AG04450 (cell line): Measurements from ENCODE around the gene CACNA1C. TPM values are rescaled to one million over a fixed set of nuclear protein-coding genes. Genes with fewer than 3 reads are reported as not detected.

Experiments
- CTCF ChIA-PET: fragments of 300-600, 350-600 bp; formaldehyde crosslinking; extraction: SDS; loops from one replicate; lab custom pipeline; 2022; ENCODE audit warnings: antibody characterized with exemption, inconsistent platforms; lab: Charles Lee
- POLR2A ChIA-PET: fragments of 350-600 bp; formaldehyde crosslinking; extraction: SDS; loops from one replicate; lab custom pipeline; 2021; ENCODE audit warnings: antibody characterized with exemption, inconsistent platforms; lab: Yijun Ruan, JAX
- DNase-seq: peaks from one replicate; pipeline ENCODE4 v3.0.0-alpha.2; 2011; ENCODE audit warnings: low read depth, low spot score
- H3K27ac ChIP-seq: one replicate; pipeline ENCODE4 v1.5.1; 2012; ENCODE audit warnings: low read depth, low read length, control low read depth
- H3K27me3 ChIP-seq: one replicate; pipeline ENCODE4 v1.6.0; 2012; ENCODE audit warnings: low read length; ENCODE audit not compliant: control insufficient read depth, insufficient read depth
- H3K4me3 ChIP-seq: 2 replicates; pipeline ENCODE4 v1.5.1; 2011; ENCODE audit warnings: mild to moderate bottlenecking, low read depth, low read length, control low read depth
- H3K9me3 ChIP-seq: 2 replicates; pipeline ENCODE4 v1.5.1; 2012; ENCODE audit warnings: low read length; ENCODE audit not compliant: control insufficient read depth, insufficient read depth
- CTCF ChIP-seq: IDR thresholded peaks from 2 replicates; pipeline ENCODE4 v1.5.1; 2011; ENCODE audit warnings: low read depth, low read length, control low read depth, inconsistent platforms
- polyA plus RNA-seq: library from polyadenylated mRNA; depleted of rRNA; stranded (reverse); fragments of >200 nt; gene quantifications from 2 replicates; pipeline ENCODE4 v1.2.3, GENCODE V29; 2011

The CACNA1C gene
- polyA plus RNA-seq, 1 experiment: 5.9 TPM

GRCh38 chr12:2261708-2262107 lies 208.9 kb downstream of the CACNA1C start:
- H3K27me3 ChIP-seq: no peaks in the 10 kb centered on the region
- H3K9me3 ChIP-seq: peaks cover 3% of the 10 kb centered on the region
- H3K27ac ChIP-seq: no peak overlapping the region
- no peak for DNase-seq
- no peak for TF ChIP-seq CTCF
- H3K4me3 ChIP-seq: no peak overlapping the region
- POLR2A ChIA-PET: no interaction called here
- CTCF ChIA-PET: no interaction called here

- no peak for DNase-seq
- Histone ChIP-seq H3K27ac (no peak overlapping the region), H3K4me3 (no peak overlapping the region), H3K27me3 (no peaks in the 10 kb centered on the region), H3K9me3 (peaks cover under 1% of the 10 kb centered on the region)
- ChIA-PET POLR2A (no interaction called here), CTCF (interaction anchor here (1.2 kb wide), 1 partner anchor 22 kb away, joined by 4 read pairs; no protein-coding TSS in a partner anchor)
- TF ChIP-seq CTCF: no peak
Measured at GRCh38 chr12:2262449-2262848, 209.7 kb downstream of the CACNA1C start.

- no peak for TF ChIP-seq CTCF
- ChIA-PET CTCF (interaction anchor here (1.1 kb wide), 1 partner anchor 20 kb away, joined by 9 read pairs; no protein-coding TSS in a partner anchor), POLR2A (interaction anchor here (1.4 to 2.3 kb wide), 3 partner anchors 10 to 20 kb away, joined by 4 to 20 read pairs (median 7); no protein-coding TSS in a partner anchor)
- Histone ChIP-seq H3K9me3 (no peaks in the 10 kb centered on the region), H3K27me3 (no peaks in the 10 kb centered on the region), H3K27ac (peak overlapping the region; percentile 92), H3K4me3 (no peak overlapping the region)
- DNase-seq: no peak
Measured at GRCh38 chr12:2263901-2264300, 211.1 kb downstream of the CACNA1C start.

- POLR2A ChIA-PET: interaction anchor here (0.9 to 2.3 kb wide), 7 partner anchors 9 to 74 kb away, joined by 3 to 20 read pairs (median 5); no protein-coding TSS in a partner anchor
- TF ChIP-seq CTCF: no peak
Measured at GRCh38 chr12:2264651-2265232, 212.0 kb downstream of the CACNA1C start.

More at GRCh38 chr12:2264651-2265232, 212.0 kb downstream of the CACNA1C start:
- no peak overlapping the region for H3K4me3 ChIP-seq
- H3K27me3 ChIP-seq: no peaks in the 10 kb centered on the region
- H3K27ac ChIP-seq: peak overlapping the region; percentile 92
- H3K9me3 ChIP-seq: no peaks in the 10 kb centered on the region
- CTCF ChIA-PET: interaction anchor here (0.6 to 1.1 kb wide), 2 partner anchors 109 to 318 kb away, joined by 3 read pairs; no protein-coding TSS in a partner anchor
- DNase-seq: peak; percentile 92
